ENCODE results near the gene BMPR1A. TPM values are rescaled to one million over a fixed set of nuclear protein-coding genes. Genes with fewer than 3 reads are reported as not detected.
"Not testable (repeated sequence)": the region's sequence is repeated elsewhere in the genome, so short reads cannot be mapped to it uniquely, and the experiment has no call there.

BMPR1A gene
- total RNA-seq, 1 donor from 2014 or later = 11.2 TPM

DNA sequence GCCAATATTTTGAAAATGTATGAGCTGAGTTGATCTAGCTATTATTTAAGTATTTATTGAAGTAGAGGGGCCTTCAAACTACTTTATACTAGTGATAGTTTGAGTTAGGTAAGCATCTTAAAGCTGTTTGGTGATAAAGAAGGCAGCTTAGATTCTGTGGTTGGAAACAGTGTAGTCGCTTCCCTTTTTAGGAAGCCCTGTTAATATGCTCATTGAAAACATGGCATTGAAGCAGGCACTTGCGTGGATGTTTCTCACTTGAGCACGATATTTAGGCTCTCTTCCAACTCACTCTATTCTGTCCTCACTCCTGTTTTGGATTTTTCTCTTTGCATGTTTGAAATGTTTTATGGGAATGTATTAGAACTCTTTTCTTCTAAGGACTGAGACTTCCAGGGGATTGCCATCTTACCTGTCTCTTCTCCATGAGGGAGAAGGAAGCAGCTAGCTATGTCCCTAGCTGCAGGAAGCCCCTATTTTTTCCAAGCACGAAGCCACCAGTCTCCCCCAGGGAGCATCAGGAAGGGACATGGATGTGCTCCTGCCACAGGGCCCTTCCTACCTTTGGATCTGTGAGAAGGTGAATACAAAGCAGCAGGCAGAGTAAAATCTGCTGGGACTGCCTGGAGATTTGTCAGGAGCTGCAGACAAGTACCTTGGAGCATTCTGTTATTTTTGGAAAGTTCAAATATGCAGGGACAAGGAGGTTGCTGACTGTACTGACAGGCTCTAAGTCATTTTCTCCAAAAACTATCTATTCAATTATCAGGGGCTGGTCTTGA, 22.0 kb upstream of the BMPR1A start:
- H3K27ac Mint-ChIP-seq = no peak overlapping the region
- H3K27me3 Mint-ChIP-seq (ENCODE audit: low read depth) = peaks cover 7% of the 10 kb centered on the region
- no peak overlapping the region for H3K4me3 Mint-ChIP-seq (ENCODE audit: low read depth)
- no peaks in the 10 kb centered on the region for H3K36me3 Mint-ChIP-seq (ENCODE audit: low read depth)
- intact Hi-C loops (cut with micrococcal nuclease) = no loop called here
- DNase-seq (ENCODE audit: low spot score) = no peak
- no peaks in the 10 kb centered on the region for H3K9me3 Mint-ChIP-seq
- peaks cover 2% of the 10 kb centered on the region for H3K4me1 Mint-ChIP-seq (ENCODE audit: low read depth)

GRCh38 chr10:86735278-86735677, 21.1 kb upstream of the BMPR1A start:
- DNase-seq (ENCODE audit: low spot score); H3K9me3 Mint-ChIP-seq; intact Hi-C loops (cut with micrococcal nuclease); H3K4me3 Mint-ChIP-seq (ENCODE audit: low read depth); H3K36me3 Mint-ChIP-seq (ENCODE audit: low read depth); H3K27me3 Mint-ChIP-seq (ENCODE audit: low read depth); H3K27ac Mint-ChIP-seq; H3K4me1 Mint-ChIP-seq (ENCODE audit: low read depth): not testable (repeated sequence)

DNA sequence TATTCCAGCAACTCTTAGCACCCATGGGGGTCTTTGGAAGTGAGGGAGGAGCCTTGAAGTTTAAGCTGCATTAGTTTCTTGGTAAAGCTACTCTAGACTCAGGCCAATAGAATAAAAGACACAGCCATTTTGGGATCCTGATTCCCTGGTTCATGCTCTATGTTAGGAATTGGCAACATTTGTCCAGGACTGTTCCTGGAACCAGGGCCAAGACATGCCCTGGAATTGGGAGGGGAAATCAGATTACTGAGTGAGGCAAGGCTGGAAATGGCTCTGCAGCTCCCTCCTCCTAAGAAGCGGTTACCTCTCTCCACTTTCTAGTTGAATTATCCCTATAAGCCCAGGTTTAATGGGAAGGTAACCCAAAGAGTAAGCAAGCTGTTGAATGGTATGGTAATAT, 14.2 kb upstream of the BMPR1A start:
- H3K36me3 Mint-ChIP-seq (ENCODE audit: low read depth) = no peaks in the 10 kb centered on the region
- H3K9me3 Mint-ChIP-seq = no peaks in the 10 kb centered on the region
- intact Hi-C loops (cut with micrococcal nuclease) = no loop called here
- DNase-seq (ENCODE audit: low spot score) = no peak
- peaks cover 14% of the 10 kb centered on the region for H3K27me3 Mint-ChIP-seq (ENCODE audit: low read depth)
- H3K27ac Mint-ChIP-seq = no peak overlapping the region
- no peaks in the 10 kb centered on the region for H3K4me1 Mint-ChIP-seq (ENCODE audit: low read depth)
- no peak overlapping the region for H3K4me3 Mint-ChIP-seq (ENCODE audit: low read depth)

GRCh38 chr10:86744067-86744725, 12.2 kb upstream of the BMPR1A start:
- Mint-ChIP-seq H3K27me3 (ENCODE audit: low read depth) (peaks cover 9% of the 10 kb centered on the region), H3K4me1 (ENCODE audit: low read depth) (no peaks in the 10 kb centered on the region), H3K4me3 (ENCODE audit: low read depth) (no peak overlapping the region), H3K36me3 (ENCODE audit: low read depth) (no peaks in the 10 kb centered on the region), H3K27ac (no peak overlapping the region), H3K9me3 (no peaks in the 10 kb centered on the region)
- DNase-seq (ENCODE audit: low spot score) = no peak
- intact Hi-C loops (cut with micrococcal nuclease) = no loop called here

DNA sequence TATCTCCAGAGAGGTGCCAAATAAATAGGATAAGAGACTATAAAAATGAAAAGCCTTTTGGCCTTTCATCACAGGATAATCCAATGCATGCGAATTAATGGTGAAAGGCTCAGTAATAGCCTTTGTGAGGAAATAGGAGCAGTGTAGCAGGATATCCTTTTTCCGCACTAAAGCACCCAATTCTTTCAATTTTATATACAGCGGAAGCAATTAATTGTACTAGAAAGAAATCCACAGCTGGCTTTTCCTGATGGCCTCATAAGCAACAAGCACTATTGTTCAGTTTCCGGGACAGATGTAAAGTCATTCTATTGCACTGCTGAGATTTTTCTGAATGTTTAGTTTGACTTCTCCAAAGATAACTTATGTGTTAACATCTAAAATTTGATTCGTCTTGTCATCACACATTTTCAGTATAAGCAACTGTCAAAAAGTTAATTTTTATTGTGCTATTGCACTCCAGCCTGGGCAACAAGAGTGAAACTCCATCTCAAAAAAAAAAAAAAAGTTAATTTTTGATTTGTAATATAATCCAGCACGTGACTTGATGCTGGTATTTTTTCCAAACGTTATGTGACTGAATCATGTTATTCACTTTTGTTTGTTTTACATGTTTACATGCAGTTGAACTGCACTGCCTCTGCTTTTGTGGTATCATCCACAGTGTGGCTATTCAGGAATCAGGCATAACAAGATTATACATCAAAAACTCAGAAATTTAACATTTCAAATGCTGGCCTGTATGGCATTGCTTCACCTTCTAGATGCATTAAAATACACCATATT, 8.4 kb upstream of the BMPR1A start:
- Mint-ChIP-seq H3K27me3 (ENCODE audit: low read depth) (peaks cover 5% of the 10 kb centered on the region), H3K9me3 (no peaks in the 10 kb centered on the region), H3K4me1 (ENCODE audit: low read depth) (peaks cover 7% of the 10 kb centered on the region)

GRCh38 chr10:86749854-86750253, 6.6 kb upstream of the BMPR1A start:
- no peaks in the 10 kb centered on the region for H3K9me3 Mint-ChIP-seq
- no peak overlapping the region for H3K27ac Mint-ChIP-seq
- intact Hi-C loops (cut with micrococcal nuclease) = loop anchor here (10.0 kb wide), 1 partner anchor 345 kb away; no protein-coding TSS in a partner anchor
- H3K4me3 Mint-ChIP-seq (ENCODE audit: low read depth) = no peak overlapping the region
- peaks cover 14% of the 10 kb centered on the region for H3K27me3 Mint-ChIP-seq (ENCODE audit: low read depth)
- DNase-seq (ENCODE audit: low spot score) = no peak
- H3K4me1 Mint-ChIP-seq (ENCODE audit: low read depth) = peaks cover 14% of the 10 kb centered on the region
- H3K36me3 Mint-ChIP-seq (ENCODE audit: low read depth) = no peaks in the 10 kb centered on the region

More for the DNA sequence above, 8.4 kb upstream of the BMPR1A start:
- no peaks in the 10 kb centered on the region for H3K36me3 Mint-ChIP-seq (ENCODE audit: low read depth)
- no peak for DNase-seq (ENCODE audit: low spot score)
- H3K4me3 Mint-ChIP-seq (ENCODE audit: low read depth) = no peak overlapping the region
- intact Hi-C loops (cut with micrococcal nuclease) = no loop called here
- no peak overlapping the region for H3K27ac Mint-ChIP-seq

- peaks cover 19% of the 10 kb centered on the region for H3K4me1 Mint-ChIP-seq (ENCODE audit: low read depth)
- intact Hi-C loops (cut with micrococcal nuclease) = loop anchor here (10.0 kb wide), 1 partner anchor 347 kb away; no protein-coding TSS in a partner anchor
- no peak overlapping the region for H3K27ac Mint-ChIP-seq
- DNase-seq (ENCODE audit: low spot score) = no peak
- no peak overlapping the region for H3K4me3 Mint-ChIP-seq (ENCODE audit: low read depth)
- H3K27me3 Mint-ChIP-seq (ENCODE audit: low read depth) = peaks cover 20% of the 10 kb centered on the region
- H3K36me3 Mint-ChIP-seq (ENCODE audit: low read depth) = no peaks in the 10 kb centered on the region
- H3K9me3 Mint-ChIP-seq = no peaks in the 10 kb centered on the region
Observed at GRCh38 chr10:86751477-86751876, 4.9 kb upstream of the BMPR1A start.

GRCh38 chr10:86752311-86752710, 4.1 kb upstream of the BMPR1A start:
- no peak overlapping the region for H3K4me3 Mint-ChIP-seq (ENCODE audit: low read depth)
- no peaks in the 10 kb centered on the region for H3K36me3 Mint-ChIP-seq (ENCODE audit: low read depth)
- DNase-seq (ENCODE audit: low spot score) = no peak
- intact Hi-C loops (cut with micrococcal nuclease) = loop anchor here (10.0 kb wide), 1 partner anchor 348 kb away; no protein-coding TSS in a partner anchor
- H3K27me3 Mint-ChIP-seq (ENCODE audit: low read depth) = peaks cover 20% of the 10 kb centered on the region
- H3K27ac Mint-ChIP-seq = no peak overlapping the region
- H3K4me1 Mint-ChIP-seq (ENCODE audit: low read depth) = peaks cover 19% of the 10 kb centered on the region
- no peaks in the 10 kb centered on the region for H3K9me3 Mint-ChIP-seq

DNA sequence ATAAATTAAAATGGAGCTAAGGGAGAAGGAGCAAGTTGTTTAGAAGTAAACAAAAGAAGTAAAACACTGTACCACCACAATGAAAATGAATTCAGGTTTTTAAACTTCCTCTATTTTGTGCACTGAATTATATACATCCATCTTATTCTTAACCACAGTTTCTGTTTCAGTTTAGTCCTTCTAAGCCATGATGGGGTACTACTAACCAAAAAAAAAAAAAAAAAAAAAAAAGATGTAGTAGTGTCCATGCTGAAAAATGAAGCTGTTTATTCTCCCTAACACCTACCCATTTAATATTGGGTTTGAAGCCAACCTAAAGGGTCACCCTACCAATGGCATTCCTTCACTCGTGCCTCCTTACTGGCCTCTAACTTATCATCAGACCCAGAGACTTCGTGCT, 3.4 kb upstream of the BMPR1A start:
- H3K4me1 Mint-ChIP-seq (ENCODE audit: low read depth) = peaks cover 25% of the 10 kb centered on the region
- H3K27me3 Mint-ChIP-seq (ENCODE audit: low read depth) = peaks cover 27% of the 10 kb centered on the region
- DNase-seq (ENCODE audit: low spot score) = no peak
- intact Hi-C loops (cut with micrococcal nuclease) = loop anchor here (10.0 kb wide), 1 partner anchor 348 kb away; no protein-coding TSS in a partner anchor
- no peak overlapping the region for H3K4me3 Mint-ChIP-seq (ENCODE audit: low read depth)
- H3K36me3 Mint-ChIP-seq (ENCODE audit: low read depth) = no peaks in the 10 kb centered on the region
- no peak overlapping the region for H3K27ac Mint-ChIP-seq
- H3K9me3 Mint-ChIP-seq = no peaks in the 10 kb centered on the region

DNA sequence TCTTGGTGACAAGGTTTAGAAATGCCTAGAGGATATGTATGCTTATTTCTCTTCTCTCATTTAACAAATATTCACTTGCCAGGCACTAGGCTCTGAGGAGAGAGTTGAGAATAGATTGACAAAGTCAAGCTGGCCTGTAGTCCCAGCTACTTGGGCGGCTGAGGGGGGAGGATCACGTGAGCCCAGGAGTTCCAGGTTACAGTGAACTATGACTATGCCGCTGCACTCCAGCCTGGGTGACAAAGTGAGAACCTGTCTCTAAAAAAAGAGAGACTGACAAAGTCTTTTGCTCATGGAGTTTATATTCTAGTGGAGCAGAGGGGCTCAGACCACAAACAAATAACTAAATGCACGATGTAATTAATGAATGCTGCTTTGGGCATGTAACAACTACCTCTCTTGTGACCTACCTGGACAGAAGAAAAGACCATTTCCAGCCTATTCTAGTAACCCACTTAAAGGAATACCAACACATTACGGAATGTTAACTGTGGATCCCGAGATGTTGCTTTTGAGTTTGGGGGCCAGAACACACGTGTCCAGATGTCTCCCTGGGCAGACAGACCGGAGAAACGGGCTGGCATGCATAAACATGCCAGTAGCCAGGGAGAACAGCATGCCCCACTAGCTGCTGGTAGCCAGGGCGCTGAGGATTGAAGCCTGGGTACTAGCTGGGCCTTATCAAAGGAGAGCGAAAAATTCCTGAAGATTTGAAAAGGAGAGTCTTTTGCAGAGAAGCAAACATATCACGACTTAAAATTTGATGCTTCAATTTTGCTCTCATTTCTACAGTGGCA, 2.6 kb upstream of the BMPR1A start:
- no peak for DNase-seq (ENCODE audit: low spot score)
- H3K4me3 Mint-ChIP-seq (ENCODE audit: low read depth) = no peak overlapping the region
- peaks cover 2% of the 10 kb centered on the region for H3K36me3 Mint-ChIP-seq (ENCODE audit: low read depth)
- peaks cover 33% of the 10 kb centered on the region for H3K4me1 Mint-ChIP-seq (ENCODE audit: low read depth)
- no peaks in the 10 kb centered on the region for H3K9me3 Mint-ChIP-seq
- intact Hi-C loops (cut with micrococcal nuclease) = loop anchor here (10.0 kb wide), 1 partner anchor 349 kb away; no protein-coding TSS in a partner anchor
- peaks cover 35% of the 10 kb centered on the region for H3K27me3 Mint-ChIP-seq (ENCODE audit: low read depth)
- no peak overlapping the region for H3K27ac Mint-ChIP-seq

GRCh38 chr10:86755454-86755739, 1.0 kb upstream of the BMPR1A start:
- peaks cover 9% of the 10 kb centered on the region for H3K36me3 Mint-ChIP-seq (ENCODE audit: low read depth)
- H3K27me3 Mint-ChIP-seq (ENCODE audit: low read depth) = peaks cover 44% of the 10 kb centered on the region
- peak overlapping the region; percentile 80 for H3K4me3 Mint-ChIP-seq (ENCODE audit: low read depth)
- H3K27ac Mint-ChIP-seq = peak overlapping the region; percentile 67
- intact Hi-C loops (cut with micrococcal nuclease) = loop anchor here (5.0 to 10.0 kb wide), 2 partner anchors 342 to 351 kb away; partner anchors contain the start of gene SHLD2
- H3K9me3 Mint-ChIP-seq = no peaks in the 10 kb centered on the region
- DNase-seq (ENCODE audit: low spot score) = no peak
- peaks cover 41% of the 10 kb centered on the region for H3K4me1 Mint-ChIP-seq (ENCODE audit: low read depth)
